ENCODE measurements around the gene SLFN12L. TPM values are rescaled to one million over a fixed set of nuclear protein-coding genes. Genes with fewer than 3 reads are reported as not detected.

SLFN12L gene
- total RNA-seq, 1 experiment from 2014 or later = not detected

GRCh38 chr17:35488991-35489390 is 48.5 kb downstream of the SLFN12L start:
- Mint-ChIP-seq H3K4me1 (peaks cover 23 to 37% of the 10 kb centered on the region in 2 experiments), H3K27ac (no peak overlapping the region), H3K27me3 (ENCODE audit: low read depth) (peaks cover 100% of the 10 kb centered on the region), H3K4me3 (no peak overlapping the region), H3K9me3 (peaks cover 0 to 6% of the 10 kb centered on the region in 2 experiments; a peak in 4 of 5 replicates), H3K36me3 (ENCODE audit: insufficient read depth in 1 of 3, low read depth in 3 of 3) (no peaks in the 10 kb centered on the region; a peak in 1 of 7 replicates)
- no peak overlapping the region for H2BK120ac ChIP-seq (ENCODE audit: low read depth, low read length, poor library complexity, severe bottlenecking)
- no peak overlapping the region for H2BK5ac ChIP-seq (ENCODE audit: insufficient read length, low read length)
- H3K4me1 ChIP-seq (ENCODE audit: insufficient read depth, low read length) = no peaks in the 10 kb centered on the region; the same call in 1 of the 2 replicates
- H4K91ac ChIP-seq (ENCODE audit: insufficient read length, low read depth, low read length) = no peak overlapping the region
- H3T11ph ChIP-seq (ENCODE audit: low read length) = no peak overlapping the region
- no peaks in the 10 kb centered on the region for H3K79me1 ChIP-seq (ENCODE audit: insufficient read depth, low read depth, low read length, poor library complexity, severe bottlenecking)
- no peak overlapping the region for H3K18ac ChIP-seq (ENCODE audit: insufficient read length, low read depth, low read length)
- no peak overlapping the region for H3K4ac ChIP-seq (ENCODE audit: low read depth, low read length)
- no peaks in the 10 kb centered on the region for H4K20me1 ChIP-seq (ENCODE audit: control insufficient read depth, insufficient read depth, insufficient read length)
- no peak overlapping the region for H2BK15ac ChIP-seq (ENCODE audit: low read depth, low read length)
- H3K23me2 ChIP-seq (ENCODE audit: insufficient read length, low read depth, low read length, poor library complexity, severe bottlenecking) = peaks cover 8% of the 10 kb centered on the region
- DNase-seq = no peak
- H3K79me2 ChIP-seq (ENCODE audit: insufficient read depth, low read length) = no peaks in the 10 kb centered on the region
- H4K8ac ChIP-seq (replicated peaks; ENCODE audit: insufficient read length, low read depth, low read length) = no peak overlapping the region
- no peak overlapping the region for H3K27ac ChIP-seq (ENCODE audit: insufficient read length, low read depth, low read length)
- H2AFZ ChIP-seq (ENCODE audit: low read length) = no peak overlapping the region
- H4K5ac ChIP-seq (ENCODE audit: insufficient read length, low read depth, low read length) = no peak overlapping the region
- H2AK5ac ChIP-seq (ENCODE audit: insufficient read length, low read length) = no peak overlapping the region
- H3K4me2 ChIP-seq (ENCODE audit: insufficient read depth, insufficient read length, low read length) = no peak overlapping the region
- H3K9me3 ChIP-seq (ENCODE audit: control insufficient read depth, low read depth, low read length) = no peaks in the 10 kb centered on the region
- peaks cover 81% of the 10 kb centered on the region for H3K27me3 ChIP-seq (ENCODE audit: insufficient read depth, low read length)
- no peak overlapping the region for H3K23ac ChIP-seq (ENCODE audit: insufficient read length, low read depth, low read length)
- no peak overlapping the region for H3K56ac ChIP-seq (ENCODE audit: insufficient read length, low read depth, low read length)
- H3K14ac ChIP-seq (ENCODE audit: insufficient read depth, low read length) = no peak overlapping the region
- H2BK20ac ChIP-seq (ENCODE audit: low read depth, low read length, poor library complexity, severe bottlenecking) = no peak overlapping the region
- H2BK12ac ChIP-seq (ENCODE audit: insufficient read length, low read depth, low read length) = no peak overlapping the region
- TF ChIP-seq CTCF (conservative IDR thresholded peaks at IDR 0.05) = no peak
- no peak overlapping the region for H3K9ac ChIP-seq (ENCODE audit: extremely low read depth, insufficient read length, low read length)
- WGBS (ENCODE audit: extremely low coverage, insufficient read length, low lambda C conversion rate) = no CpG with 5 or more reads among the region's 15 CpGs
